Activated CD8-positive, alpha-beta T cell treated with anti-CD3 and anti-CD28 coated beads, Interleukin-2, amount 10 ng/mL, durations not matched to agents 7 days and 5 days (primary cell): Measurements from ENCODE around the gene PPP1R8. TPM values are rescaled to one million over a fixed set of nuclear protein-coding genes. Genes with fewer than 3 reads are reported as not detected.
A peak's percentile ranks its signal among the peaks of the same experiment; 100 is the strongest.
"Not testable (repeated sequence)": the region's sequence is repeated elsewhere in the genome, so short reads cannot be mapped to it uniquely, and the experiment has no call there.

Experiments used
- ATAC-seq: fragments of 150-1000 bp; cut with Tn5 transposase; one replicate; pipeline ENCODE4 v1.10.0; 2021; ENCODE audit warnings: moderate library complexity
- CTCF ChIA-PET: fragments of 350-600 bp; sonication (Branson Sonifier 250); formaldehyde crosslinking; loops from one replicate; lab custom pipeline; 2021; ENCODE audit warnings: antibody characterized with exemption; lab: Charles Lee
- POLR2A ChIA-PET: fragments of 350-600 bp; sonication (Branson Sonifier 250); formaldehyde crosslinking; loops from one replicate; lab custom pipeline; 2021; ENCODE audit warnings: antibody characterized with exemption; lab: Charles Lee
- DNase-seq: peaks from one replicate; pipeline ENCODE4 v3.0.0-alpha.2; 2020
- H3K27ac Mint-ChIP-seq: one replicate; pipeline ENCODE4 v1.8.0; 2021; ENCODE audit warnings: mild to moderate bottlenecking, mixed read lengths
- H3K27me3 Mint-ChIP-seq: one replicate; pipeline ENCODE4 v1.8.0; 2021; ENCODE audit warnings: low read depth, mixed read lengths
- H3K36me3 Mint-ChIP-seq: one replicate; pipeline ENCODE4 v1.8.0; 2021; ENCODE audit warnings: low read depth, mixed read lengths
- H3K4me1 Mint-ChIP-seq: one replicate; pipeline ENCODE4 v1.8.0; 2021; ENCODE audit warnings: low read depth, mixed read lengths
- H3K4me3 Mint-ChIP-seq: one replicate; pipeline ENCODE4 v1.8.0; 2021; ENCODE audit warnings: mild to moderate bottlenecking, mixed read lengths
- H3K9me3 Mint-ChIP-seq: one replicate; pipeline ENCODE4 v1.8.0; 2022; ENCODE audit warnings: mixed read lengths; ENCODE audit not compliant: insufficient read depth
- total RNA-seq, 2 experiments: library from RNA; stranded (reverse); gene quantifications; one replicate each; pipeline ENCODE4 v1.2.3, GENCODE V29; 2021

PPP1R8 gene
- total RNA-seq = 10 to 100 TPM; 61.4 to 66.6 TPM

DNA sequence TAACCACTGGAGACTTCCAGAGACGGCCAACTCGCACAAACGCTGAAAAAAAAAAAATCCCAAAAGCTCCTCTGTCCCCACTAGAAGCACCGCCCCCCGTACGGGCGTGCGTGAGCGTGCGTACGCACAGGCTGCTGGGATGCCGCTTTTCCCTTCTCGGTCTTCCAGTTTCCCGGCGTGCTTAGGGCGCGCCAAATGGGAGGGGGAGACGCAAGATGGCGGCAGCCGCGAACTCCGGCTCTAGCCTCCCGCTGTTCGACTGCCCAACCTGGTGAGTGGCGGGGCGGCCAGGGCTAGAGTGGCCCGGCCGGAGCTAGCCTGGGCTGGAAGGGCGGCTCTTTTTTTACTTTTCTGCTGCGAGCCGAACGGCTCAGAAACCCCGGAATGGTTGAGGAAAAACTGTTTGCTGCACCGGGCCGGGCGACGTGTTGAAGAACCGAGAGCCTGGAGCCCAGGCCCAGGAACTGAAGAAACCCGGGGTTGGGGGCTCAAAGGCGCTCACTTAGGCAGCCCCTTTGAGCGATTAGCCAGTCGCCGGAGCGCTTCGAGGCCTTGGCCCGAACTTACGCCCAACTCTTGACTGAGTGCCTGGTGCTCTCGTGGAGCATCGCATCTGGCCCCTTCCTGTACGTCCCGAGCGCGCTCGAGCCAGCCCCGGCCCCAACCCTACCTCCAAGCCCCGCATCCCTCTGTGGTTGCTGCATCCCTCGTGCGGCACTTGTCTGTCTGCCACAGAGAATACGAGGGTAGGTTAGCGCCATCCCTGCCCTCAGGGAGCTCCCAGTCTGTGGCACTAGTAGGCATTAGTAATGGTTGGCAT lies at the start of gene PPP1R8:
TSS of gene PPP1R8 (plus strand) at position 162 of the 820 bp plus-strand sequence. CDS start at position 216, 54 bp downstream.
- H3K27me3 Mint-ChIP-seq = no peaks in the 10 kb centered on the region
- peak within 1 kb of the TSS; percentile 87 for H3K27ac Mint-ChIP-seq
- H3K36me3 Mint-ChIP-seq = peaks cover 32% of the 10 kb centered on the region
- ATAC-seq = peak; percentile 98
- ChIA-PET CTCF (interaction anchor here (1.0 to 3.7 kb wide), 7 partner anchors 9 to 161 kb away, joined by 3 to 12 read pairs (median 4); partner anchors contain the start of gene FAM76A), POLR2A (interaction anchor here (0.6 to 2.1 kb wide), 10 partner anchors 10 to 439 kb away, joined by 3 to 11 read pairs (median 4); partner anchors contain the start of genes EYA3, FAM76A, IFI6 and STX12)
- peak; percentile 92 for DNase-seq
- H3K4me1 Mint-ChIP-seq = peaks cover 41% of the 10 kb centered on the region
- H3K9me3 Mint-ChIP-seq = no peaks in the 10 kb centered on the region
- peak within 1 kb of the TSS; percentile 95 for H3K4me3 Mint-ChIP-seq

- ATAC-seq (no peak), DNase-seq (no peak)
- H3K36me3 Mint-ChIP-seq = no peaks in the 10 kb centered on the region
- POLR2A ChIA-PET = no interaction called here
- no peaks in the 10 kb centered on the region for H3K9me3 Mint-ChIP-seq
- CTCF ChIA-PET = interaction anchor here (1.3 to 1.7 kb wide), 3 partner anchors 9 to 114 kb away, joined by 3 to 6 read pairs (median 4); no protein-coding TSS in a partner anchor
- H3K27me3 Mint-ChIP-seq = no peaks in the 10 kb centered on the region
- no peak overlapping the region for H3K4me3 Mint-ChIP-seq
- no peak overlapping the region for H3K27ac Mint-ChIP-seq
- peaks cover 5% of the 10 kb centered on the region for H3K4me1 Mint-ChIP-seq
These were observed 47.6 kb upstream of the PPP1R8 start for GRCh38 chr1:27782950-27783349.

DNA sequence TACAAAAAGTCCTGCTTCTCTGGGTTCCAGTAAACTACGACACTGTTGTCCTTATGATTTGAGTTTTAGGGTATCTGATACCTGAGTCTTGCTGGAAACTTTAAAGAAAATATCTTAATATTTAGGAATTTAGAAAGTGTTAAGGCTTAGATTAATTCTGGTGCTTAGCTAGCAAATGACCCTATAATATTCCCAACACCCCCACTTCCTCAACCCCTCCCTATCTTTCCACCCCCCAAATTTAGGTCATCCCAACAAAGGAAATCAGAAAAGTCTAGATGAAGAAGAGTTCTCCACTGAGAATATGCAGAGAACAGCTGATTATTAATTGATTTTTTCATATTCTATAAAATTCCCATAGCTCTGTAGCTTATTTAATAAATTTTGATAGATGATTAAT lies 45.9 kb upstream of the PPP1R8 start:
- DNase-seq (no peak), ATAC-seq (no peak)
- peaks cover 6% of the 10 kb centered on the region for H3K36me3 Mint-ChIP-seq
- no peaks in the 10 kb centered on the region for H3K27me3 Mint-ChIP-seq
- no peak overlapping the region for H3K4me3 Mint-ChIP-seq
- no peak overlapping the region for H3K27ac Mint-ChIP-seq
- H3K9me3 Mint-ChIP-seq = no peaks in the 10 kb centered on the region
- CTCF ChIA-PET = interaction anchor here (1.4 to 1.9 kb wide), 2 partner anchors 12 to 228 kb away, joined by 3 to 6 read pairs; partner anchors contain the start of gene STX12
- peaks cover 5% of the 10 kb centered on the region for H3K4me1 Mint-ChIP-seq
- POLR2A ChIA-PET = no interaction called here

DNA sequence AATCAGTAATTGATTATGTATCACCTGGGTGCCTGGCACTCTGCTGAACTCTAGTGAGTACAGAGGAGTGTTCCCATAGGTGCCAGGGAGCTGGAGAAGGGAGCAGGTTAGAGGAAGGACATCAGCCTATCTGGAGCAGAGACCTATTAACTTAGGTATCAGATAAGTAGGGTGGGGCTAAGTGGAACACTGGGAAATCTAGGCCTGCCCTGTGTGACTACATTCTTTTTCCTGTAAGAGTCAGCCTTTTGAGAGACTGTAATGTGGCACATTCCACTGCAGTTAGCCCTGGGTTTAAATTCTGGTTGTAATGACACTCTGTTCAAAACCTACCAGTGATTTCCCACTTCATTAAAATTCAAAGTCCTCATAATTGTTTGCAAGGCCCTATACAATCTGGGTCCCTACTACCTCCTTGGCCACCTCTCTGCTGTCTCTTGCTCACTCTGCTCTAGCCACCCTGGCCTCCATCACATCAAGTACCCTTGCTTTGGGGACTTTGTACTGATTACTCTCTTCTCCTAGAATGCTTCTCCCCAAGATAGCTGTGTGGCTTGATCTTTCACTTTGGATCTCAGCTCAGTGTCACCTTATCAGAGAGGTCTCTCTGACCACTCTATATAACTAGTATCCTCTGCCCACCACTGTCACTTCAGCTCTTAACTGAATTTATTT lies 44.7 kb upstream of the PPP1R8 start:
- no peaks in the 10 kb centered on the region for H3K27me3 Mint-ChIP-seq
- H3K4me1 Mint-ChIP-seq = peaks cover 5% of the 10 kb centered on the region

GRCh38 chr1:27787895-27788294 lies 42.7 kb upstream of the PPP1R8 start:
- Mint-ChIP-seq H3K9me3 (no peaks in the 10 kb centered on the region), H3K4me3 (no peak overlapping the region), H3K27ac (no peak overlapping the region), H3K36me3 (peaks cover 24% of the 10 kb centered on the region), H3K4me1 (peaks cover 6% of the 10 kb centered on the region), H3K27me3 (no peaks in the 10 kb centered on the region)
- ChIA-PET POLR2A (no interaction called here), CTCF (no interaction called here)
- DNase-seq (no peak), ATAC-seq (no peak)

More for the DNA sequence above, 44.7 kb upstream of the PPP1R8 start:
- CTCF ChIA-PET = interaction anchor here (1.4 to 1.9 kb wide), 2 partner anchors 13 to 229 kb away, joined by 3 to 6 read pairs; partner anchors contain the start of gene STX12
- no peak for DNase-seq
- H3K27ac Mint-ChIP-seq = no peak overlapping the region
- POLR2A ChIA-PET = interaction anchor here (0.5 kb wide), 2 partner anchors 11 to 357 kb away, joined by 3 to 5 read pairs; no protein-coding TSS in a partner anchor
- ATAC-seq = peak; percentile 19
- H3K36me3 Mint-ChIP-seq = peaks cover 15% of the 10 kb centered on the region
- H3K9me3 Mint-ChIP-seq = no peaks in the 10 kb centered on the region
- H3K4me3 Mint-ChIP-seq = no peak overlapping the region

DNA sequence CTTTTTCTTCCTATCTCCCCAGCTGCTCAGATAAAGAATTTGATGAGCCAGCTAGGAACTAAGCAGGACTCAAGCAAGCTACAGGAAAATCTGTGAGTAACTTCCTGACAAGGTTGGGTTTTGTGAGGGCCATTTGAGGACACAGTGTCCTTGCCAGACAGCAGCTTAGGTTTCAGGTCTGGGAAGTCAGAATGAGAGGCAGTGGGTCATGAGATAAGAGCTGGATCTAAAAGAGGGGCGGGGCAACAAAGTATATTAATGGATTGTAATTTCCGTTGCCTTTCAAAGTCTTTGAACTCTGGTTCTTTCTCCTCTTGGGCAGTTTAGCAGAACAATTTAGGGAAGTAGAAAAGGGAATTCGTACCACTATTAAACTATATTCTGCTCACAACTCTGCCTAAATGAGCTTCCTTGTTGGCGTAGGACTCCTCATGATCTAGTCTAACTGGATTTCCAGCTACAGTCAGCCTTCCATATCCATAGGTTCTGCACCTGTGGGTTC lies 41.0 kb upstream of the PPP1R8 start:
- ChIA-PET CTCF (interaction anchor here (1.4 kb wide), 1 partner anchor 120 kb away, joined by 3 read pairs; no protein-coding TSS in a partner anchor), POLR2A (no interaction called here)

DNA sequence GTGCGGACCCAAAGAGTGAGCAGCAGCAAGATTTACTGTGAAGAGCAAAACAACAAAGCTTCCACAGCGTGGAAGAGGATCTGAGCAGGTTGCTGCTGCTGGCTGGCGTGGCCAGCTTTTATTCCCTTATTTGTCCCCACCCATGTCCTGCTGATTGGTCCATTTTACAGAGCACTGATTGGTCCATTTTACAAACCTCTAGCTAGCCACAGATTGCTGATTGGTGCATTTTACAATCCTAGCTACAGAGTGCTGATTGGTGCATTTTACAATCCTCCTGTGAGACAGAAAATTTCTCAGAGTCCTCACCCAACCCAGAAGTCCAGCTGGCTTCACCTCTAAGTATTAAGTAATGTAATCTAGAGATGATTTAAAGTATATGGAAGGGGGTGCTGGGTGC lies 40.3 kb upstream of the PPP1R8 start:
- peaks cover 36% of the 10 kb centered on the region for H3K36me3 Mint-ChIP-seq
- DNase-seq, H3K4me1 Mint-ChIP-seq, H3K27ac Mint-ChIP-seq, H3K9me3 Mint-ChIP-seq, ATAC-seq, POLR2A ChIA-PET, H3K27me3 Mint-ChIP-seq, H3K4me3 Mint-ChIP-seq: not testable (repeated sequence)
- CTCF ChIA-PET = interaction anchor here (1.4 kb wide), 1 partner anchor 121 kb away, joined by 3 read pairs; no protein-coding TSS in a partner anchor

More for the DNA sequence above, 41.0 kb upstream of the PPP1R8 start:
- Mint-ChIP-seq H3K4me3 (no peak overlapping the region), H3K36me3 (peaks cover 32% of the 10 kb centered on the region), H3K27ac (no peak overlapping the region), H3K27me3 (no peaks in the 10 kb centered on the region), H3K9me3 (no peaks in the 10 kb centered on the region), H3K4me1 (peaks cover 4% of the 10 kb centered on the region)
- ATAC-seq (no peak), DNase-seq (no peak)

DNA sequence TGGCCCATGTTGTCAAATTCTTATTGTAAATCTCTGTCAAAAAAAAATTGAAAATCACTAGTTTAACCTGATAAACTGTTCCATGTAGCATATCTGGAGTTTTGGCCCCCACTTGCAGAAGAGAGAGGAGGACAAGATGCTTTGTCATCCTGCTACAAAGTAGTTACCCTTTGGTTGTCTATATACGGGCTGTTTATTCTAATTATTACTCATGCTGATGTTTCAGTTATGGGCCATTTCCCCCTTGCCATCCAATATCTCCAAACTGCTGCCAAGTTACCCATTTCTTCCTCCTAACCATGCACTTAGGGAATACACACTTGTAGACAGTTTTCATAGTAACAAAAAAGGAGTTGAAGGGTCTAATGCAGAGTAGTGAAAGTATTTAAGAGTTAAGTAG lies 35.0 kb upstream of the PPP1R8 start:
- Mint-ChIP-seq H3K27ac (no peak overlapping the region), H3K4me3 (no peak overlapping the region), H3K36me3 (peaks cover 49% of the 10 kb centered on the region), H3K4me1 (peaks cover 2% of the 10 kb centered on the region), H3K9me3 (no peaks in the 10 kb centered on the region), H3K27me3 (no peaks in the 10 kb centered on the region)
- POLR2A ChIA-PET = no interaction called here
- ATAC-seq = no peak
- CTCF ChIA-PET = no interaction called here
- DNase-seq = no peak

DNA sequence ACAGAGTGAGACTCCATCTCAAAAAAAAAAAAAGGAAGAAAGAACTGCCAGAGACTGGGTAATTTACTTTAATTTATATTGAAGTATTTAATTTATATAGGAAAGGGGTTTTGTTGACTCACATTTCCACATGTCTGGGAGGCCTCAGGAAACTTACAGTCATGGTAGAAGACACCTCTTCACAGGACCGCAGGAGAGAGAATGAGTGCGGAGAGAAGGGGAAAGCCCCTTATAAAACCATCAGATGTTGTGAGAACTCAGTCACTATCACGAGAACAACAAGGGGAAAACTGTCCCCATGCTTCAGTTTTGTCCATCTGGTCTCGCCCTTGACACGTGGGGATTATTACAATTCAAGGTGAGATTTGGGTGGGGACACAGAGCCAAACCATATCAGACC lies 25.8 kb upstream of the PPP1R8 start:
- H3K9me3 Mint-ChIP-seq = no peaks in the 10 kb centered on the region
- DNase-seq (no peak), ATAC-seq (no peak)
- H3K27me3 Mint-ChIP-seq = no peaks in the 10 kb centered on the region
- ChIA-PET CTCF (interaction anchor here (1.3 kb wide), 1 partner anchor 79 kb away, joined by 3 read pairs; the partner anchor contains the start of gene FAM76A), POLR2A (no interaction called here)
- H3K4me1 Mint-ChIP-seq = no peaks in the 10 kb centered on the region
- H3K27ac Mint-ChIP-seq = no peak overlapping the region
- H3K36me3 Mint-ChIP-seq = peaks cover 35% of the 10 kb centered on the region
- no peak overlapping the region for H3K4me3 Mint-ChIP-seq

DNA sequence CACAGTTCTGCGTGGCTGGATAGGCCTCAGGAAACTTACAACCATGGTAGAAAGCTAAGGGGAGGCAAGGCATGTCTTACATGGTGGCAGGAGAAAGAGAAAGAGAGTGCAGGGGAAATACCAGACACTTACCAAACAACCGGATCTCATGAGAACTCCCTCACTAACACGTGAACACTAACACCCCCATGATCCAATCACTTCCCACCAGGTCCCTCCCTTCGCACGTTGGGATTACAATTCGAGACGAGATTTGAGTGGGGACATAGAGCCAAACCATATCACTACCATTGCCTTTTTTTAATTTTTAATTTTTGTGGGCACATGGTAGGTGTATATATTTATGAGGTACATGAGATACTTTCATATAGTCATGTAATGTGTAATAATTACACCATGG lies 23.8 kb upstream of the PPP1R8 start:
- H3K27ac Mint-ChIP-seq = no peak overlapping the region
- no peak for DNase-seq
- CTCF ChIA-PET = no interaction called here
- POLR2A ChIA-PET = no interaction called here
- no peak for ATAC-seq
- H3K4me1 Mint-ChIP-seq = no peaks in the 10 kb centered on the region
- H3K27me3 Mint-ChIP-seq = no peaks in the 10 kb centered on the region
- H3K9me3 Mint-ChIP-seq = no peaks in the 10 kb centered on the region
- H3K36me3 Mint-ChIP-seq = peaks cover 30% of the 10 kb centered on the region
- no peak overlapping the region for H3K4me3 Mint-ChIP-seq

DNA sequence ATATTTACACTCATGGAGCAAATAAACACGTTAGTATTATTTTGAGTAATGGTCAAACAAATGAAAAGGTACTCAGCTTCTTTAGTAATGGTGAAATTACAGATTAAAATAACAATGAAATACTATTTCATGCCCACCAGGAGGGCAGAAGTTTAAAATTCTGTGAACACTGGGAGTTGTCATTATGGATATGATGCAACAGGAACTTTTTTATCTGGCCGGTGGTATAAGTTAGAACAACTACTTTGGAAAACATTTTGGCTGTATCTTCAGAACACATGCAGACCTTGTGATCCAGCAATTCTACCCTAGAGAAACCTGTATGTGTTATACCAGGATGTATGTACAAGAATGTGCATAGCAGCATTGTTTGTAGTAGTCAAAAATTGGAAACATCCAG lies 23.2 kb upstream of the PPP1R8 start:
- Mint-ChIP-seq H3K27ac (no peak overlapping the region), H3K4me3 (no peak overlapping the region), H3K4me1 (no peaks in the 10 kb centered on the region), H3K27me3 (no peaks in the 10 kb centered on the region), H3K36me3 (peaks cover 29% of the 10 kb centered on the region), H3K9me3 (no peaks in the 10 kb centered on the region)
- POLR2A ChIA-PET = no interaction called here
- DNase-seq (no peak), ATAC-seq (no peak)
- CTCF ChIA-PET = no interaction called here
